GM18861 (cell line): ENCODE data around the gene TSPEAR.
"Not testable (repeated sequence)": the region's sequence is repeated elsewhere in the genome, so short reads cannot be mapped to it uniquely, and the experiment has no call there.

Source experiments
- ATAC-seq: cut with Tn5 transposase; IDR thresholded peaks from one replicate; pipeline ENCODE4 v1.9.1; 2021; ENCODE audit not compliant: unreplicated experiment

Gene TSPEAR

GRCh38 chr21:44575307-44576024, 135.9 kb downstream of the TSPEAR start:
- ATAC-seq: no peak

- ATAC-seq: no peak
These were observed 136.7 kb downstream of the TSPEAR start for GRCh38 chr21:44574457-44575306.

GRCh38 chr21:44573630-44574456, 137.5 kb downstream of the TSPEAR start, which contains the start of gene KRTAP10-4:
TSS of gene KRTAP10-4 (plus strand) at chr21:44573729. CDS start at chr21:44573759, 30 bp downstream.
- ATAC-seq: not testable (repeated sequence)

- ATAC-seq: no peak
These were observed 138.3 kb downstream of the TSPEAR start for GRCh38 chr21:44572959-44573583.

GRCh38 chr21:44571844-44572782, 139.3 kb downstream of the TSPEAR start:
- no peak for ATAC-seq

GRCh38 chr21:44571296-44571695, 140.1 kb downstream of the TSPEAR start:
- no peak for ATAC-seq

- ATAC-seq: no peak
These were observed 141.4 kb downstream of the TSPEAR start for GRCh38 chr21:44569861-44570517.

GRCh38 chr21:44568667-44569556, 142.5 kb downstream of the TSPEAR start:
- ATAC-seq: no peak

- no peak for ATAC-seq
These were observed 143.1 kb downstream of the TSPEAR start for GRCh38 chr21:44568261-44568660.

GRCh38 chr21:44567481-44568171, 143.7 kb downstream of the TSPEAR start:
- no peak for ATAC-seq

GRCh38 chr21:44566403-44566802, 145.0 kb downstream of the TSPEAR start:
- ATAC-seq: no peak

GRCh38 chr21:44564886-44565598, 146.3 kb downstream of the TSPEAR start:
- no peak for ATAC-seq

- ATAC-seq: no peak
These were observed 147.3 kb downstream of the TSPEAR start for GRCh38 chr21:44564099-44564498.

- ATAC-seq: no peak
These were observed 152.7 kb downstream of the TSPEAR start, which contains the start of gene KRTAP10-3 for GRCh38 chr21:44558695-44559094. TSS of gene KRTAP10-3 (minus strand) at chr21:44558795. CDS start at chr21:44558715, 80 bp downstream.

GRCh38 chr21:44558329-44558675, 153.1 kb downstream of the TSPEAR start:
- not testable (repeated sequence) for ATAC-seq

- no peak for ATAC-seq
These were observed 153.7 kb downstream of the TSPEAR start for GRCh38 chr21:44557491-44558328.
